Transverse colon (tissue), 4 donors: Measurements from ENCODE around the gene STXBP1.

ENCODE experiments used
- CTCF ChIP-seq, 5 experiments: fragments of 200-600 bp in 3 of 5; fragments of 450-650 bp in 2 of 5; sonication (generic) in 3 of 5; IDR thresholded peaks; 1 replicate in 2 of 5; 2 replicates in 3 of 5; pipeline ENCODE4 v1.5.1; 2016 to 2017; ENCODE audit warnings: antibody characterized with exemption in 5 of 5, inconsistent platforms in 3 of 5, mild to moderate bottlenecking in 2 of 5, moderate library complexity in 1 of 5
- EP300 ChIP-seq: sonication (generic); formaldehyde crosslinking; IDR thresholded peaks from one replicate; pipeline ENCODE4 v1.6.1; 2017; ENCODE audit warnings: antibody characterized with exemption, low read depth
- POLR2A ChIP-seq: fragments of 450-650 bp; IDR thresholded peaks from one replicate; pipeline ENCODE4 v1.6.1; 2016; ENCODE audit warnings: antibody characterized with exemption, mild to moderate bottlenecking, moderate library complexity
- POLR2AphosphoS5 ChIP-seq, 3 donors: sonication (generic); formaldehyde crosslinking; IDR thresholded peaks; one replicate each; pipeline ENCODE4 v1.6.1; 2016; ENCODE audit warnings: antibody characterized with exemption in 3 of 3

GRCh38 chr9:127634021-127634420 is 21.9 kb downstream of the STXBP1 start:
- TF ChIP-seq CTCF (IDR thresholded peaks at IDR 0.05) (no peak), POLR2AphosphoS5 (IDR thresholded peaks at IDR 0.05) (no peak), POLR2A (no peak), EP300 (no peak)
